Glomerular visceral epithelial cell (primary cell): ENCODE data around the gene CORO2B.
"Not testable (repeated sequence)": the region's sequence is repeated elsewhere in the genome, so short reads cannot be mapped to it uniquely, and the experiment has no call there.

Source experiments
- DNase-seq: peaks from one replicate; pipeline ENCODE4 v3.0.0-alpha.2; 2016; ENCODE audit errors: extremely low spot score

Gene CORO2B

DNA sequence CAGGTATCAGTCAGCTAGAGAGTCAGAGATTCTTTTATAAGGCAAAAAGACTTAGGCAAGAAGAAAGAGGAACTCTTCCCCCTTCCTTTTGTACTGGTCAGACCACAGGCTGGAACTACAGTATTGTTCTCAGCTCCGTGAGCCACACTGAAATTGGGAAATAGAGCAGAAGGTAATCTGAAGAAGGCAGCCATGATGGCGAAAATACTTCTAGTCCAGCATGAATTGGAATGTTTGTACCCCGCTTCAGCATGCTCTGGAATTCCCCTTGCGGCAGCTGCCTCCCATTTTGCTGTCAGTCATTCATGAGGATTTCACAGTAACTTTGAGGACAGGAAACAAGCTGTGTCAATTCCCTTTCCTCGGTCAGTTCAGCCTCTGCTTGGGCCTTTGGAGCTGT, 96.2 kb downstream of the CORO2B start:
- peak; percentile 73 for DNase-seq

DNA sequence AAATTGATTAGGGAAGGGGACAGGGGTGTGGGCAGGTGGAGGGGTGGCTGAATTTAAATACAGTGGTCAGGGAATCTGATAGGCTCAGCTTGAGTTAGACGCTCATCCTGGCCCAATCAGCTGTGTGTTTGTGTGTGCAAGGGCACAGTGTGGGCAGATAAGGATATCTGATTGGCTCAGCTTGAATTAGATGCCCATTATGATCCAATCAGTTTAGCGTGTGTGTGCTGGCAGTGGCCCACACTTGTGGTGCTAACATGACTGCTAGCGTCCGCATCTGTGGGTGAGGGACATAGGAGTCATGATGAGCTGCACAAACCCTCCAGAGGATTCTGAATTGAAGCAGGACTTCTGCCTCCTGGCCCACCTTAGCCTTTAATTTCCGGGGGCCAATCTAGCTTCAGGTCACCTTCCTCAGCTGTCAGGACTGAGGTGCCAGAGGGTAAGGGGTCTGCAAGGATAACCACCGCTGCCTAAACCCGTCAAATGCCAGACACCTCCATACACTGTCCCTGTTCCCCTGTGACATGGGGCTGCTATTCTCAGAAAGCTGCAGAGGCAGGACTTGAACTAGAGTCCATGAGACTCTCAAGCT, 97.3 kb downstream of the CORO2B start:
- DNase-seq: no peak

DNA sequence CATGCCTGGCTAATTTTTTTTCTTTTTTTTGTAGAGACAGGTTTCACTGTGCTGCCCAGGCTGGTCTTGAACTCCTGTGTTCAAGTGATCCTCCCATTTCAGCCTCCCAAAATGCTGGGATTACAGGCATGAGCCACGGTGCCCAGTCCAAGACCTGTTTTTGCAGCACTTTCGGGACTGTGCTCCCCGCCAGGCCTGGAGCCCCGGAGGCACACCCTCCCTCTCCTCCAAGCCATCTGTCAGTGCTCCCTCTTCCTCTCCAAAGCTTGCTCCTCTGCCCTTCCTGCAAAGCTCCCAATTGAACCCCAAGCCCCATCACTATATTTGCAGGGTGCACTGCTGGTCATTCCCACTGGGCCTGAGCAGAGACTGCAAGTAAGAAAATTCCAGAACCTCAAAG, 98.1 kb downstream of the CORO2B start:
- no peak for DNase-seq

DNA sequence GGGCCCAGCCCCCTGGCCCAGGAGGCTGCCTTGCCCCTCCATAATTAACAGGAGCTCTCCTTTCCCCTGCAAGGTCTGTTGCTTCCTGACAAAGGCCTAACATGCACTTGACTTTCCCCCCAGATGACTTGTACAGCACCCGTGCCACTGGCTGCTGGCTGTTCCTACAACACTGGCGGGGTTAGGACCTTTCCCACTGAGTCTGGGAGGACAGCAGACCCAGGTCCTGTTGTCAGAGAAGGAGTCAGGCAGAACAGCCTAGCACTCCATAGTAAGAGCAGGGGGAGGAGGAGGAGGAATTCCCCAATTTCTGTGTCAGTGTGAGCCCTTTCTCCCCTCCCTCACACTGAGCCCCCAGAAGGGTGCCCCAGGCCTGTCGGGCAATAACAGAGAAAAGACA, 99.2 kb downstream of the CORO2B start:
- DNase-seq: no peak

DNA sequence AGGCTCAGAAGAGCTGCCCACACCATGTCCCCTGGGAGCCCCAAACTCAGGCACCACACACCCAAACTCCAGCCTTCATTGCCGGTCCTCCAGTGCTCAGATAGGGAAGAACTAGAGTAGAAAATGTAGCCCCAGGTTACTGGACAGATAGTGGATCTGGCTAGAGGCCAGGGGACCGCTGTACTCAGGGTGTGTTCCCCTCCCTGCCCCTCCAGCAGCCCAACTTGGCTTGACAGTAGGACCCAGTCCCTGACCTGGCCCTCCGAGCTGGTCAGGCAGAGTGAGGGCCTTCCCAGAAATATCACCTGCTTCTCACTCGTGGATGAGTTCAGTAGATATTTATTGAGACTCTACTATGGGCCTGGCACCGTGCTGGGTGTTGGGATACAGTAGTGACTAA, 100.0 kb downstream of the CORO2B start:
- no peak for DNase-seq

DNA sequence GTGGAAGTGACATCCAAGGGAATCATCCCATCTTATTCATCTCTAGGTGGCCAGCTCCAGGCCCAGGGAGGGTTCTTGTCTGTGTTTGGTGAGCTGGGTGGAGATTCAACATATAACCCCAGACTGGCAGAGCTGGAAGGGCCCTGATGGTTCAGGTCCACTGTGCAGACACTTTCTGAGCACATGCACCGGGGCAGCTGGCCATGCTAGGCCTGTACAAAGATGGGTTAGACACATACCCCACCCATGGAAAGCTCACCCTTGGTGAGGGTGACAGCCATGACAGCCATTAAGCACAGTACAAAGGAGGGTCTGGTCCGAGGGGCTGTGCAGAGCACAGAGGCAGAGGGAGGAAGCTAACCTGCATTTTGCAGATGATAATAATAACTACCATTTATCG, 100.4 kb downstream of the CORO2B start:
- DNase-seq: no peak

DNA sequence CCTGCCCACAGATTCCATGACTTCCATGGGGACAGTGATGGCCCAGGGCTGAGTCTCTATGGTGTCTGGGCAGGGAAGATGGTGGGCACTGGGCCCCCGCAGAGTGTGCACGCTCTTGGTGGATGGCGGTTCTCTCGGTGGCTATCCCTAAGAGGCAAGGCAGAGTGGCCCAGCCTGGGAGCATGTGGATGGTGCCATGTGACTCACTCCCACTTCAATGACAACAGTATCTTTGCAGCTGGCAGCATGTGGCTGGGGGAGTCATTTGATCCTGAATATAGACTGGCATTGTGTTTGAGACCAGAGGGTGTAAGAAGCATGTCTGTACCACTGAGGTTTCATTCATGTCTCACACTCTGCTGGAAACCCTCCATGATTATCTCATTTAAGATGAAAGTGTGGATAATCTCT, 101.2 kb downstream of the CORO2B start:
- DNase-seq: no peak

DNA sequence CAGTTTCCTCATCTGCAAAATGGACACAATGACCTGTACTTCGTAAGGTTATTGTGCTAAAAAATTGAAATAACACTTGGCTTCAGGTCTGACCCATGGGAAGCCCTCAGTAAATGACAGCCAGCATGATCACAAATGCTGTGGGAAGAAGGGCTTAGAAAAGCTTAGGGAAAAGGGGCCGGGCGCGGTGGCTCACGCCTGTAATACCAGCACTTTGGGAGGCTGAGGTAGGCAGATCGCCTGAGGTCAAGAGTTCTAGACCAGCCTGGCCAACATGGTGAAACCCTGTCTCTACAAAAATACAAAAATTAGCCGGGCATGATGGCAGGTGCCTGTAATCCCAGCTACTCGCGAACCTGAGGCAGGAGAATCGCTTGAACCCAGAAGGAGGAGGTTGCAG, 102.0 kb downstream of the CORO2B start:
- not testable (repeated sequence) for DNase-seq

DNA sequence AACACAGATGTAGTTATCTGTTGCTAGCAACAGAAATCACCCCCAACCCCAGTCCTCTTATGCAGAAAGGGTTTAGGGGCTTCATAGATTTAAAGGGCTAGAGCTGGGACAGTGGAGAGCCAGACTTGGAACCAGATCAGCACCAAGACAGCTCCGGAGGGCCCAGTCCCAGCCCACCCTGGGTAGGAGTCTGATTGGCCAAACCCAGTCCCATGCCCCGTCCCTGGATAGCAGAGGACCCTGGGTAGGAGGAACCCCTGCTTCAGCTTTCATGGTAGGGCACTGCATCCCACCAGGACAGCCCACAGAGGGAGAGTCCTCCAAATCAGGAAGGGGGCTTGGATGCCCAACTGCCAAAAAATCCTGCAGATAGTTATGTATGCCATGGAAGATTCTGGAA, 103.0 kb downstream of the CORO2B start:
- no peak for DNase-seq

DNA sequence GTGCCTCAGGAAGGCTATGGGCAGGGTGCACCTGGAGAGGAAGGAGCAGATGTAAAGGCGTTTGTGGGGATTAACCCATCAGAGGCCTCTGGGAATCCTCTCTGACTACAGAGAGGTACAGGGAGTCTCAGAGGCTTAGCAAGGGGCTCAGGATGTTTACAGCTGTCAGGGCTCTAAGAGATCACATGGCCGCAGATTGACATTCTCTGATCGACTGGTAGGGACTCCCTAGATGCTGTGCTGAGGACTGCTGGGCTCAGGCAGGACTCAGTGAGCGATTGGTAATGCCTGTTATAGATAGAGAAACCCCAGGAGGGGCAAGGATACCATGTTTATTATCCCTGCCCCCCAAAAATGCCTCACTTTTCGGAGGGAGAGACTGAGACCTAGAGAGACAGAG, 103.5 kb downstream of the CORO2B start:
- no peak for DNase-seq

DNA sequence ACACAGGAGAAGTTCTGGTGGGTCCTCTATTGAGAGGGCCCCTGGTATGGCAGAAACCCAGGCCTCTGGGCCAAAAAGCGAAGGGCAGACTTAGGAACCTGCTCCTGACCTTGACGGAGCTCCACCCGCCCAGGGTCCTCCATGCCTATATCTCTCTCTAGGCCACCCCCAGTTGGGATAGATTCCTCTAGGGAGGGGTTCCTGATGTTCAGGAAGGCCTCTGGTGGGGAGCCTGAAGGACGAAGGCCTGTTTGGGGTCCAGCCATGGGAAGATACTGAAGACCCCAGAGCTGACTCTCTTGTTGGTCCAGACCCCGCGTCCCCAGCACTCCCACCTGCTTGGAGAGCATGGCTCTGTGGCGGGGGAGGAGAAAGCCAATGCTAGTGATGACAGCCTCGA, 104.2 kb downstream of the CORO2B start:
- no peak for DNase-seq

DNA sequence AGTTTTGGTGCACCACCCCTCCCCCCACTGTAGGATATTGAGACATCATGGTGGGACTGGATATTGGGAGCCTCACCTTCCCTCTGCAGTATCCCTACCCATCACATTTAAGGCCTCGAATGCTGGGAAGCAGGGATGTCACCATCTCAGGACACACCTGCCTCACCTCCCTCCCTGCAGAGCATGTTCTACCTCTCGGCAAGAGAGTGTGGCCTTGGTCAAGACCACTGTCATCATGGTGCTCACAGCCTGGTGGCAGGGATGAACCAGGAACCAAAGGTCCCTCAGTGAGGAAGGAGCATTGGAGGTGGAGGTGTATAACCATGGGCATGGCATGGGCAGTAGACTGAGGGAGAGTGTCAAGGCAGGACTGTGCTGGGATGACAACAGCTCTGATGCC, 104.8 kb downstream of the CORO2B start:
- no peak for DNase-seq

DNA sequence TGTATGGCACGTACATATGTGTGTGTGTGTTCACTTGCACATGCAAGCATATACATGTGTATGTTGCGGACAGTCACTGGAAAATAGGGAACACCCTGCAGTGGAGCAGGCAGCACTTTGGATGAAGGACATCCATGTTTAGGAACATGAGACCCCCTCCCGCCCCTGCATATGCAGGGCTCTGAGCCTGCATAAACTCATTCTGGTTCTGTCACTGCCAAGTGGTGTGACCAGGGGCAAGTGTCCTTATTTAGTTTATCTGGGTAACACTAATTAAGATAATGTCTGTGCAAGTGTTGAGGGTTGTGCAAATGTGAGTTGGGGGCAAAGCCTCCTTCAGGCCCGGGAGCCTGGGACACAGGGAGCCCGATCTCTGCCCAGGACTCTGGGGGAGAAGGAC, 105.7 kb downstream of the CORO2B start:
- DNase-seq: no peak

DNA sequence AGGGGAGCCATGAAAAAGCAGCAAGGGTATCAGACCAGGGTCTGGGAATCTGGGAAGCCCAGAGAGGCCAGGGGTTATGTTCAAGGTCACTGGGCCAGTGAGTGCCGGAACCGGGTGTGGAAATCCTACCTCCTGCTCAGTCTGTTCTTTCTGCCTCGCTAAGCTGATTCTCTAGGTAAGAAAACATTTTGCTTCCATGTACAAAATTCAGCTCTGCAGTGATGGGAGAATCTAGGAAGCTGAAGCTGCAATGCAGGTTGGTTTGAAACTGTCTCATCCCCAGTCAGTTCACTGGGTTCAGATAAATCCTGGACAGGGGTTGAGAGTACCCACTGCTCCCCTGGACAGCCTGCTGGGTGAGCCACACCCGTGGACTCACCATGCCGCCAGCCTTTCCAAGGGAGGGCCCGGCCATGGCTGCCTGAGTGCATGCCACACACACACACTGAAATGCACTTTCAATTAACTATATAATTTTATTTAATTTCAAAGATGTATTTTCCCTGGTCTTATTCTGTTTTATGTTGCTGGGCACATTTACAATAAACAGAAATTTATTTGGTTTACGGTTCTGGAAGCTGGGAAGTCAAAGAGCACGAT, 108.4 kb downstream of the CORO2B start:
- DNase-seq: no peak

DNA sequence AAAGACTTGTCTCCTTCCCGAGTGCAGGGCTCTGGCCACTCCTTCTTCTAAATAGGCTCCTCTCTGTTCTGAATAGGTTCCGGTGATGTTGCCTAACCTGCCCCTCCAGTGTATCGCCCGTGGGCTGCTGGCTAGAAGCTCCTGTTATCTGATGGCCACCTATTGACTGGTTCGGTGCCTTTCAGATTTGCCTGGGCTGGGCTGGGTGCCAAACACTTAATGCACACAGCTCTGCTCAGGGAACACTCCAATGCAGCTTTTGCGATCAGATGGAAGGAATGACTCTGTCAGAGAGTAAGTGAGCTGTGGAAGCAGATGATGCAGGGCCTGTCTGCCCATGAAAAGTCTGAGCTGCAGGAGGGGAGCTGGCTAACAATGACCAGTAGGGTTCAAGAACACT, 112.9 kb downstream of the CORO2B start:
- DNase-seq: no peak

DNA sequence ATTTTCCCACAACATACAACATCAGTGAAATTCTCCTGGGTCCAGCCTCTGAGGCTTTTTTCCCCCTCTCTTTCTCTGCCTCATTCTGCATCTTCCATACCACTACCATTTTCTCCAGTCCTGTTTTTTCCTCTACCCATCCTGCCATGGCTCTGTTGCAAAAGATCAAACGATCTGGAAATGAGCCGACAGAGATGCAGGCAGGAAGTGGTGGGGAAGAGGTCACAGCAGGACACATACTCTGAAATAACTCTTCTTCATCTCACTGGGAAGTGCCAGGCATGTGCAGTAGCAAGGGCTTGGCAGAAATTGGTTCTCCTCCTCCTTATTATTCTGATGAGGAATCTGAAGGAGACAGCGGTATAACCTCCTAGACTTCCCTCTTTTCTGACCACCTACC, 114.3 kb downstream of the CORO2B start:
- DNase-seq: no peak

DNA sequence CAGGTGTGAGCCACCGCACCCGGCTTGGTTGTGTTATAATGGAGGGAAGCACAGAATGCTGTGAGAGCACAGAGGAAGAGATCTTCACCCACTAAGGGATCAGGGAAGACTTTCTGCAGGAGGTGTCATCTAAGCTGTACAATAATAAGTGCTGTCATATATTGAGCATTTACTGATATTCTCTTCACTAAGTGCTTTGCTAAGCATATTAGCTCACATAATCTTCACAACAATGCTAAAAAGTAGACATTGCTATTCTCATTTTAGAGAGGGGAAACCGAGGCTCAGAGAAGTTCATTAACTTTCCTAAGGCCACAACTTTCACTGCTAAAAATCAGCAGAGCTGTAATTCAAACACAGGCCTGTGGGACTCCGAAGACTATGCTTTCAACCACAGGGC, 115.3 kb downstream of the CORO2B start:
- no peak for DNase-seq

DNA sequence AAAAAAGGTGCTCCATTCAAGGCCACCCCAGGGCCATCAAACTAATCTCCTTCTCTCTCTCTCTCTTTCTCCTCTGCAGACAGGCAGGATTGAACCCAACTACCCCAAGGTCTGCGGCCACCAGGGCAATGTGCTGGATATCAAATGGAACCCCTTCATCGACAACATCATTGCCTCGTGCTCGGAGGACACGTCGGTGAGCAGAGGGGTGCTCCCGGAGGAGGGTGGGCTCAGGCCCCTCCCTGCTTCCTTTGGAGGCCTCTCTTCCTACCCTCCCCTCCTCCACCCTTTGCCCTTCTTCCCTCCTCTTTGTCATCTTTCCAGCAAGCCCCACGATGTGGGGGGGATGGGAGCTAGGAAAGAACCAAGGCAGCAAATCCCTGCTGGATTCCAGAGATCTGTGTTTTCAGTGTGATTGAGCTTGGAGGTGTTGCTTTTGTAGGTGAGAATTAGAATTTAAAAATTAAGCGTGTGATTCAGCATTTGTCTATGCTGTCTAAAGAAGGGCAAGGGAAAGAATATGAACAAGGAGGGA, 116.3 kb downstream of the CORO2B start:
- DNase-seq: no peak

DNA sequence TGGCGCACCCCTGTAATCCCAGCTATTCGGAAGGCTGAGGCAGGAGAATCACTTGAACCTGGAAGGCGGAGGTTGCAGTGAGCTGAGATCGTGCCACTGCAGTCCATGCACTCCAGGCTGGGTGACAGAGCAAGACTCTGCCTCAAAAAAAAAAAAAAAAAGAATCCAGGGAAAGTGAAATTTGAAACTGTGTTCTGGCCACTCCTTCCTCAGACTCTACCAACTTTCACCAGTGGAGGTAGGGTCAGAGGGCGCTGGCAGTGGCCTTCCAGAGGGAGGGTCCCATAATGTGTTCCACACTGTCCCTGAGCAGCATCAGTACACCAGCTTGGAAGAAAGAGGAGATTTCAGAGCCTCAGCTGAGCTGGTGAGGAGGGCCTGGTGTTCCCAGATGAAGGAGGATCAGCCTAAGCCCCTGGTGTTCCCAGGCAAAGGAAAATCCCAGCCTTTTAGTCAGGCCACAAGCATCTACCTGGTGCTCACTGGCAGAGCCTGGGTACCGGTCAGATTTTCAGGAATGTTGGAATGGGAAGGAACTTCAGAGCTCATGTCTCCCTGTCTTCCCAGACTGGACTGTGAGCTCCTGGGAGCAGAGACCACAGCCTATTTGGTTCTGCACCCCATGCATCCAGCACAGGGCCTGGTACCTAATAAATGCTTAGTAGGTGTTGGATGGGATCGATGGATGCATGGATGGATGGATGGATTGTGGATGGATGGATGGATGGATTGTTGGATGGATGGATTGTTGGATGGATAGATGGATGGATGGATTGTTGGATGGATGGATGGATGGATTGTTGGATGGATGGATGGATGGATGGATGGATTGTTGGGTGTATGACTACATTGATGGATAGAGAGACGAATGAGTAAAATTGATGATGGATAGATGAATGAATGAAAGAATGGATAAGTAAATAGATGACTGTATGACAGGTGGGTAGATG, 117.9 kb downstream of the CORO2B start:
- no peak for DNase-seq

DNA sequence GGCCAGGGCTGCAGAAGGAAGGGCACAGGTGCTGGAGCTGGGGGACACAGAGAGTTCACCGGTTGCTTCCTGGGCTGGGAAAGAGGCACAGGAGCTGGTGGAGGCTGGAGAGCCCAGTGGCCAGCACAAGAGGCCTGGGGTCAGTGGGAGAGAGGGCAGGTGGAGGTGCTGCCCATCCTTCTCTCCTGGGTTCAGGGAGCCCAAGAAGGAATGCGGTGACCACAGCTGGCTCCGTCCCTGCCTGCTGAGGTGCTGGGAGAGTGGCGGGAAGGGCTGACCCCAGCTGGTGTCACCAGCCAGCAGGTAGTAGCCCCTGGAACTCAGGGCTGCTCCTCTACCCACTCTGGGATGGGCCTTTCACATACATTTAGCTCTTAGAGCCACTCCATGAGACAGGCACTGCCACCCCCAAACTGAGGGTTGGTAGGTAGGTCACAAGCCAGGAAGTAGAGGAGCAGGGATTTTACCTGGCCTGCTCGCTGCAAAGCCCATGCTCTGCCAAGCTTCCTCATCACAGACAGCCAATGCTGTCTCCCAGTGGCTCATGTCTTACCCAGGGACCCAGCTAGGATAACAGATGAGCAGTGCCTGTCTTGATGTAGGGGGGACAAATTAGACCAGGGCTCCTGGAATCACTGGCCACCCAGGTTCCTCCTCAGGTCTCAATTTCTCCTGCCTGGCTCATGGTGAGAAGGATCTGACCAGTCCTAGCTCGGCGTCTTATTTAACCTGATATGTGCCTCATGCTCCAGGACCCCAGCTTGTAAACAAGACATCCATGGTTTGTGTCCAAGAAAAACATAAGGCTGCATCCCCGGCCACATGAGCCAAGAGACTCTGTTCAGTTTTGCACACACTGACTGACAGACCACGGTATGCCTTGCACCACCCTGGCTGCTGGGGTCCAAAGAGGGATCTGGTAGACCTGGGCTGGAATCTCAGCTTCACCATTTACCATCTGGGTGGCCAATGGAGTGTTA, 119.2 kb downstream of the CORO2B start:
- DNase-seq: no peak

DNA sequence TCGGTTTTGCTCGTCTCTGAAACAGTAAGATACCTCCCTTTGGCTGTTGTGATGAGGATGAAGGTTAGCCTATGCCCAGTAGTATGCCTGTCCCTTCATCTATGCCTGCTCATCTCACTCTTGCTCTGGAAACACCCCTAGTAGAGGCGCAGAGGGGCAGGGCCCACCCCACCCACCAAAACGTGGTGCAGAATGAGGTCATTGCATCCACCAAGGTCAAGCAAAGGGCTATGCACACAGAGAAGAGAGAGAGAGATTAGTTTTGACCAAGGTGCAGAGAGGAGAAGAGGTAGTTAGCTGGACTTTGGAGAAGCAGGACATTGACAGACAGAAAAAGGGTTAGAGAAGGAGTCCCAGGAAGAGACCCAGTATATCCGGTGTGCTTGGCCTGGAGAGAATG, 119.9 kb downstream of the CORO2B start:
- no peak for DNase-seq
